Measurements from ENCODE around the gene GTF3C5. TPM values are rescaled to one million over a fixed set of nuclear protein-coding genes. Genes with fewer than 3 reads are reported as not detected.

The GTF3C5 gene
- total and polyA plus RNA-seq, 2 of the 4 experiments (the other 2 are of a cell fraction): 49.1 to 52.3 TPM

GRCh38 chr9:132986114-132986513 lies 44.7 kb upstream of the GTF3C5 start:
- H3K23ac ChIP-seq (ENCODE audit: low read depth, low read length): no peak overlapping the region
- H2AFZ ChIP-seq (replicated peaks; ENCODE audit: low read length, poor library complexity): no peak overlapping the region
- no peak overlapping the region for H4K91ac ChIP-seq (ENCODE audit: insufficient read depth, low read depth, low read length)
- H3K36me3 ChIP-seq (ENCODE audit: control insufficient read depth, insufficient read depth, low read length): no peaks in the 10 kb centered on the region
- H3K4me2 ChIP-seq (ENCODE audit: low read depth, low read length): no peak overlapping the region
- H3K9me1 ChIP-seq (ENCODE audit: insufficient read depth, low read length): no peaks in the 10 kb centered on the region
- no peak overlapping the region for H2BK5ac ChIP-seq (ENCODE audit: low read depth, low read length, poor library complexity, severe bottlenecking)
- CTCF ChIA-PET: no interaction called here
- WGBS, 2 experiments (ENCODE audit: extremely low coverage in 2 of 2, insufficient read length in 1 of 2): 58% methylated on average over 5 of the region's 13 CpGs; no CpG with 5 or more reads in 1 of the 2 experiments
- no peak overlapping the region for H3K27ac ChIP-seq (ENCODE audit: insufficient read depth, low read length)
- no peaks in the 10 kb centered on the region for H3K9me3 ChIP-seq (ENCODE audit: control insufficient read depth, insufficient read depth, low read length)
- no peaks in the 10 kb centered on the region for H4K20me1 ChIP-seq (ENCODE audit: insufficient read depth, low read length)
- in situ Hi-C loops (cut with MboI; ENCODE audit: low sequenced_read_pairs) (no loop called here), intact Hi-C loops (cut with micrococcal nuclease) (no loop called here), dilution Hi-C loops (cut with HindIII; ENCODE audit: low sequenced_read_pairs, unreplicated experiment) (no loop called here)
- ATAC-seq (ENCODE audit: low read depth) (no peak), DNase-seq (no peak)
- no peak overlapping the region for H3K56ac ChIP-seq (ENCODE audit: extremely low read depth, insufficient read depth, low read length)
- H3K9ac ChIP-seq (ENCODE audit: low read depth, low read length): no peak overlapping the region
- no peak overlapping the region for H4K5ac ChIP-seq (ENCODE audit: low read depth, low read length)
- no peak overlapping the region for H3K14ac ChIP-seq (replicated peaks; ENCODE audit: low read depth, low read length)
- POLR2A ChIA-PET (ENCODE audit: unreplicated experiment): no interaction called here
- H3K4me3 ChIP-seq (ENCODE audit: insufficient read depth, low read depth, low read length): no peak overlapping the region
- no peak overlapping the region for H2AK5ac ChIP-seq (ENCODE audit: low read depth, low read length)
- no peak overlapping the region for H2BK120ac ChIP-seq (ENCODE audit: low read depth, low read length)
- no TSS peak for BruUV-seq (replicated peaks)
- H3K4ac ChIP-seq (ENCODE audit: low read depth, low read length): no peak overlapping the region
- H4K8ac ChIP-seq (ENCODE audit: low read depth in 2 of 2, low read length in 2 of 2): no peak overlapping the region
- H2BK15ac ChIP-seq (ENCODE audit: low read depth, low read length): no peak overlapping the region
- no peaks in the 10 kb centered on the region for H3K4me1 ChIP-seq (ENCODE audit: control insufficient read depth, insufficient read depth, low read length)
- TF ChIP-seq ELK1 (IDR thresholded peaks at IDR 0.05; ENCODE audit: borderline replicate concordance, low read depth, low read length) (no peak), BHLHE40 (IDR thresholded peaks at IDR 0.05; ENCODE audit: low read depth, low read length) (no peak), MXI1 (IDR thresholded peaks at IDR 0.05; ENCODE audit: borderline replicate concordance, low read depth, low read length) (no peak), NFE2L2 (IDR thresholded peaks at IDR 0.05; ENCODE audit: low read depth, low read length) (no peak), CEBPB (IDR thresholded peaks at IDR 0.05; ENCODE audit: low read depth, low read length) (no peak), MAZ (IDR thresholded peaks at IDR 0.05; ENCODE audit: borderline replicate concordance, low read depth, low read length) (no peak), USF2 (IDR thresholded peaks at IDR 0.05; ENCODE audit: low read depth, low read length) (no peak), CHD1 (IDR thresholded peaks at IDR 0.05; ENCODE audit: low read depth, low read length) (no peak), RAD21 (IDR thresholded peaks at IDR 0.05; ENCODE audit: low read length) (no peak), SMC3 (IDR thresholded peaks at IDR 0.05; ENCODE audit: low read depth, low read length) (no peak), MAFK (IDR thresholded peaks at IDR 0.05; ENCODE audit: low read depth, low read length) (no peak), RCOR1 (IDR thresholded peaks at IDR 0.05; ENCODE audit: insufficient replicate concordance, low read length) (no peak), FOS (IDR thresholded peaks at IDR 0.05; ENCODE audit: low read depth, low read length) (no peak)
- no peaks in the 10 kb centered on the region for H3K79me1 ChIP-seq (ENCODE audit: low read depth in 1 of 2, low read length in 2 of 2)
- H3K18ac ChIP-seq (ENCODE audit: low read depth, low read length): no peak overlapping the region
- no peak overlapping the region for H2AK9ac ChIP-seq (replicated peaks; ENCODE audit: low read depth, low read length, poor library complexity)
- no peak overlapping the region for H2BK20ac ChIP-seq (ENCODE audit: low read depth, low read length)
- peaks cover 67% of the 10 kb centered on the region for H3K27me3 ChIP-seq (ENCODE audit: control insufficient read depth, insufficient read depth, low read length)
